Measurements from ENCODE around the gene MSL3B.

The MSL3B gene

GRCh38 chr2:233858331-233858730, 9.9 kb downstream of the MSL3B start:
- Mint-ChIP-seq H3K36me3 (ENCODE audit: low read depth) (peaks cover 8% of the 10 kb centered on the region), H3K27me3 (no peaks in the 10 kb centered on the region), H3K4me3 (no peak overlapping the region), H3K27ac (no peak overlapping the region), H3K4me1 (ENCODE audit: low read depth) (peaks cover 19% of the 10 kb centered on the region), H3K9me3 (no peaks in the 10 kb centered on the region)

GRCh38 chr2:233857511-233858141, 10.6 kb downstream of the MSL3B start:
- peaks cover 24% of the 10 kb centered on the region for H3K4me1 Mint-ChIP-seq (ENCODE audit: low read depth)
- H3K27me3 Mint-ChIP-seq = peaks cover under 1% of the 10 kb centered on the region
- H3K9me3 Mint-ChIP-seq = no peaks in the 10 kb centered on the region
- peaks cover 15% of the 10 kb centered on the region for H3K36me3 Mint-ChIP-seq (ENCODE audit: low read depth)
- no peak overlapping the region for H3K4me3 Mint-ChIP-seq
- no peak overlapping the region for H3K27ac Mint-ChIP-seq

- peaks cover 36% of the 10 kb centered on the region for H3K4me1 Mint-ChIP-seq (ENCODE audit: low read depth)
- no peak overlapping the region for H3K4me3 Mint-ChIP-seq
Observed at GRCh38 chr2:233856184-233856583, 12.0 kb downstream of the MSL3B start.

GRCh38 chr2:233855345-233855744, 12.8 kb downstream of the MSL3B start:
- H3K9me3 Mint-ChIP-seq = no peaks in the 10 kb centered on the region
- peak overlapping the region; percentile 98 for H3K4me3 Mint-ChIP-seq
- peaks cover 3% of the 10 kb centered on the region for H3K27me3 Mint-ChIP-seq
- H3K36me3 Mint-ChIP-seq (ENCODE audit: low read depth) = peaks cover 37% of the 10 kb centered on the region
- no peak overlapping the region for H3K27ac Mint-ChIP-seq
- H3K4me1 Mint-ChIP-seq (ENCODE audit: low read depth) = peaks cover 36% of the 10 kb centered on the region

More at GRCh38 chr2:233856184-233856583, 12.0 kb downstream of the MSL3B start:
- Mint-ChIP-seq H3K9me3 (no peaks in the 10 kb centered on the region), H3K27me3 (peaks cover 3% of the 10 kb centered on the region), H3K27ac (no peak overlapping the region), H3K36me3 (ENCODE audit: low read depth) (peaks cover 29% of the 10 kb centered on the region)

DNA sequence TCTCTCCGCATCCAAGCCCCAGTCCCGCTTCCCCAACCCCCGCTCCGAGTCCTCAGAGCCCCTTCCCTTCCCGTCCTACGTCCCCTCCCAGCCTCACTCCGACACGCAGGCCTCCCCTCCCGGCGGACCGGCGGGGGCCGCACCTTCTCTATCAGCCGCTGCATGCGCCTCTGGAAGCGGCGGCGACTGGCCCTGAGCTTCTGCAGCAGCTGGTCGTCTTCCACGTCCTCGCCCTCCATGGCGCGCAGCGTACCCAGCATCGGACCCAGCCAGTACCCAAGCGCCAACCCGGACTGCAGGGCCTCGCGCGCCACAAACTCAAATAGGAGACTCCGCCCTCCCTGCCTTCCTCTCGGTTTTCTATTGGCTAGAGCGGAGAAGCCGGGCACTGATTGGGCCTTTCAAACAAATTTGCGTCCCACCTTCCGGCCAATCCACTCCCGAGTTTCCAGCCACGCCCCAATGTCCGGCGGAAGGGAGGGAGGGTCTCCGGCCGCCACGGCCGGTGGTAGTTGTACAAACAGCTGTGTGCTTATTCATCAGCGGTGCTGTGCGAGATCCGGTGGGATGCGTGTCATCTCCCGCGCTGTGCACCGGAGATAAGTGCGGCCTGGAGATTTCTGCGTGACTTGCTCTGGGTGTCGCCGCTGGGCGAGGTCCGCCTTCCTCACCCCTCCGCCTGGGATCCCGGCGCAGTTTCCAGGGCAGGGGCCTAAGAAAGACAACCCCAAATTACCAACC, 13.8 kb downstream of the MSL3B start, which contains the start of gene HJURP:
TSS of gene HJURP (minus strand) at position 295 of the 741 bp plus-strand sequence. CDS start at position 260, 35 bp downstream.
- Mint-ChIP-seq H3K4me3 (peak within 1 kb of the TSS; percentile 98), H3K36me3 (ENCODE audit: low read depth) (peaks cover 44% of the 10 kb centered on the region), H3K27me3 (peaks cover 3% of the 10 kb centered on the region), H3K27ac (peak within 1 kb of the TSS; percentile 98), H3K4me1 (ENCODE audit: low read depth) (peaks cover 36% of the 10 kb centered on the region), H3K9me3 (no peaks in the 10 kb centered on the region)

DNA sequence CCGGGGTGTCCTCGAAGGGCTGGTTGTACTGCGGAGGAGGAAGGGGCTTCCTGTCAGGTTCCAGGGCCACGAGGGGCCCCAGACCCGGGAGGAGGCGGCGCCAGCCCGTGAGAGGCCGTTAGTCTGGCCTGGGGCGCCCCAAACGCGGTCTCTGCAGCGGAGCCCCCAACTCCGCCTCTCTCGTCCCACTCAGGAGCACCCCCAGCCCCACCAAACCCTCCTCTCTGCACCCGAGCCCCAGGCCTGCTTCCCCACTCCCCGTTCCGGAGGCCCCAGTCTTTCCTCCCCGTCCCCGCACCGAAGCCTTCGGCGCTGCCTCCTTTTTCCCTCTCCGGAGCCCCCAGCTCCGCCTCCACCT, 14.3 kb downstream of the MSL3B start:
- H3K4me1 Mint-ChIP-seq (ENCODE audit: low read depth) = peaks cover 36% of the 10 kb centered on the region
- peaks cover 3% of the 10 kb centered on the region for H3K27me3 Mint-ChIP-seq
- peaks cover 49% of the 10 kb centered on the region for H3K36me3 Mint-ChIP-seq (ENCODE audit: low read depth)
- H3K4me3 Mint-ChIP-seq = peak overlapping the region; percentile 98
- peak overlapping the region; percentile 98 for H3K27ac Mint-ChIP-seq
- H3K9me3 Mint-ChIP-seq = no peaks in the 10 kb centered on the region

DNA sequence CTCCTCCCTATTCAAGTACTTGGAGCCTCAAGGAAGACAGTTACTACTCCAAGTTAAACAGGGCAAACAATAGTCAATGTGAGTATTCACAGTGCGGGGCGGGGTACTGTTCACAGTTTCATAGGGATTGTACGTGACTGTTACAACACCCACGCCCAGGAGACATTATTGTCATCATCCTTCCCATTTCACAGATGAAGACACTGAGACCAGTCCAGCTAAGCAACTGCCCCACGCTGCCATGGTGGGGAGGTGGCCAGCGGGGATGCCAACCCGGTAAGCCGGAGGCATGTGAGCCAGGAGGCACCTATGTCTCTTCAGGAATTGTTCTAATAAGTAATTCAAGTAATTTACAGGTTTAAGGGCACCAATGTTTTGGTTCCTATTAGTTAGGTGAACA, 14.8 kb downstream of the MSL3B start:
- peaks cover 55% of the 10 kb centered on the region for H3K36me3 Mint-ChIP-seq (ENCODE audit: low read depth)
- H3K27me3 Mint-ChIP-seq = peaks cover 3% of the 10 kb centered on the region
- no peaks in the 10 kb centered on the region for H3K9me3 Mint-ChIP-seq
- H3K4me3 Mint-ChIP-seq = peak overlapping the region; percentile 98
- peaks cover 36% of the 10 kb centered on the region for H3K4me1 Mint-ChIP-seq (ENCODE audit: low read depth)
- H3K27ac Mint-ChIP-seq = peak overlapping the region; percentile 71

DNA sequence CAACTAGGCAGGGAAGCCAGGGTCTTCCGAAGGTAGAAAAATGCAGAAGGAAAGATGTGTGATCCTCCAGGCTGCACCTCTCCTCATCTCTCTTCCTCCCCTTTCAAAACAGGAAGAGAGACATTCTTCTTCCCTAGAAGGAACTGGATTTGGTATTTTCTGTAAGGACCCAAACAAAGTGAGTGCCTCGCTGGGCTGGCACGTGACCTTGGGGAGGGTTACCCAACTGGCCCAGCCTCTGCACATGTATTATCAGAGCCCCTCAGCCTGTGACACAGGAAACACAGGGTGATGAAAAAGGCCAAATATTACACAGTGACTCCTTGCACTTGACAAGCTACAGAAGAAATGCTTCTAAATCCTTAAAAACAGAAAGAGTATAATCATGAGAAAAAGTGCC, 16.1 kb downstream of the MSL3B start:
- Mint-ChIP-seq H3K4me3 (peak overlapping the region; percentile 98), H3K36me3 (ENCODE audit: low read depth) (peaks cover 68% of the 10 kb centered on the region), H3K9me3 (no peaks in the 10 kb centered on the region), H3K27ac (peak overlapping the region; percentile 67), H3K27me3 (peaks cover 3% of the 10 kb centered on the region), H3K4me1 (ENCODE audit: low read depth) (peaks cover 30% of the 10 kb centered on the region)

GRCh38 chr2:233851169-233851568, 17.0 kb downstream of the MSL3B start:
- Mint-ChIP-seq H3K4me3 (no peak overlapping the region), H3K36me3 (ENCODE audit: low read depth) (peaks cover 76% of the 10 kb centered on the region), H3K27me3 (peaks cover 3% of the 10 kb centered on the region), H3K27ac (no peak overlapping the region), H3K4me1 (ENCODE audit: low read depth) (peaks cover 30% of the 10 kb centered on the region), H3K9me3 (no peaks in the 10 kb centered on the region)

- H3K27ac Mint-ChIP-seq = no peak overlapping the region
- H3K4me3 Mint-ChIP-seq = no peak overlapping the region
- H3K9me3 Mint-ChIP-seq = no peaks in the 10 kb centered on the region
- peaks cover 79% of the 10 kb centered on the region for H3K36me3 Mint-ChIP-seq (ENCODE audit: low read depth)
- peaks cover 3% of the 10 kb centered on the region for H3K27me3 Mint-ChIP-seq
- H3K4me1 Mint-ChIP-seq (ENCODE audit: low read depth) = peaks cover 31% of the 10 kb centered on the region
Observed at GRCh38 chr2:233850745-233851144, 17.4 kb downstream of the MSL3B start.

DNA sequence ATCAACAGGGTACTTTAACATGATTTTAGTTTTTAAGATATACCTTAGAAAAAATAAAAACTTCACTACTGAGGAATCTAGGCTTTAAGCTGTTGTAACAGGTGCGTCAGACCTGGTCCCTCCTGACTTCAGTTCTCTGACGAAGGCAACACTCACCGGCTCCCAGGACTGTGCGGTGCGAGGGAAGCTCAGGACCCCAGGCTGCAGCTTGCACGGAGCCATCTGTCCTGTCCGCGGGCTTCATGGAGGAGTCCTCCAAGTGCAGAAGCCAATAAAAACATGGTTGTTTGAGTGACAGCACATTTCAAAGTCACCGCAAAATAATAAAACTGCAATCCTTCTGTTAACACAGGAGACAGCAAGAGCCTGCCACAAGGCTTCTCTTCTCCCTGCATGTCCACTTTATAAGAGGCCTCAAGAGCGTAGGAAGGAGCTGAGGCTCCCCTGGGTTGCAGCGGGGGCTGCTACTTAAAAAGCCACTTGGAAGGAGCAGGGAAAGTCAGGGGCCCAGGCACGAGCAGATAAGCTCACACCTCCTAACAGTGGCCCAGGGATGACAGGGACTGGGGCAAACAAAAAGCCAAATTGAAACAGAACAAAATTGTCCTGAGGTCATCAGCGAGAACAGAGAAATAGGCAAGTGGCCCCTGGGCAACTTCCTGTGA, 18.4 kb downstream of the MSL3B start:
- peaks cover 3% of the 10 kb centered on the region for H3K27me3 Mint-ChIP-seq
- H3K27ac Mint-ChIP-seq = no peak overlapping the region
- H3K36me3 Mint-ChIP-seq (ENCODE audit: low read depth) = peaks cover 87% of the 10 kb centered on the region
- H3K9me3 Mint-ChIP-seq = no peaks in the 10 kb centered on the region
- H3K4me1 Mint-ChIP-seq (ENCODE audit: low read depth) = peaks cover 22% of the 10 kb centered on the region
- H3K4me3 Mint-ChIP-seq = no peak overlapping the region

DNA sequence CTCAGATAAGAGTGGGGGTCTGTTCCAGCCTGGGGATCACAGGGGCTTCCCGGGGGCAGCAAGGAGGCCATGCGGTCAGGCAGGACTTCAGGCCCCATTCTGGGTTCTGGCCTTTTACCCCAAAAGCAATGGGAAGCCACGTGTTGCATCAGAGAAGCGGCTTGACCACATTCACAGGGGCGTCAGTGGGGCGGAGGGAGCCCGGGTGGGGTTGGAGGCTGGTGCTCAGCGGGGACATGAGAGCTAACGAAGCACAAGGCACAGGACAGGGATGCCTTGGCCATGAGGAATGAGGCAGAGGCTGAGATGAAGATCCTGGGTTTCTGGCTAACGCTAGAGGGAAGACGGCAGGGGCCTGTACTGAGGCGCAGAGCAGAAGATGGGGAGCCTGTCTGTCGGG, 19.9 kb downstream of the MSL3B start:
- no peak overlapping the region for H3K4me3 Mint-ChIP-seq
- H3K27me3 Mint-ChIP-seq = peaks cover 3% of the 10 kb centered on the region
- H3K36me3 Mint-ChIP-seq (ENCODE audit: low read depth) = peaks cover 93% of the 10 kb centered on the region
- H3K4me1 Mint-ChIP-seq (ENCODE audit: low read depth) = peaks cover 20% of the 10 kb centered on the region
- H3K27ac Mint-ChIP-seq = no peak overlapping the region
- H3K9me3 Mint-ChIP-seq = no peaks in the 10 kb centered on the region

- peaks cover 93% of the 10 kb centered on the region for H3K36me3 Mint-ChIP-seq (ENCODE audit: low read depth)
- peaks cover under 1% of the 10 kb centered on the region for H3K27me3 Mint-ChIP-seq
- no peak overlapping the region for H3K4me3 Mint-ChIP-seq
- no peak overlapping the region for H3K27ac Mint-ChIP-seq
- H3K9me3 Mint-ChIP-seq = no peaks in the 10 kb centered on the region
- H3K4me1 Mint-ChIP-seq (ENCODE audit: low read depth) = peaks cover 12% of the 10 kb centered on the region
Observed at GRCh38 chr2:233847248-233847898, 20.8 kb downstream of the MSL3B start.

GRCh38 chr2:233846387-233847247, 21.6 kb downstream of the MSL3B start:
- Mint-ChIP-seq H3K4me1 (ENCODE audit: low read depth) (peaks cover 4% of the 10 kb centered on the region), H3K9me3 (no peaks in the 10 kb centered on the region), H3K27ac (no peak overlapping the region), H3K27me3 (no peaks in the 10 kb centered on the region), H3K36me3 (ENCODE audit: low read depth) (peaks cover 92% of the 10 kb centered on the region), H3K4me3 (no peak overlapping the region)
